ENCODE data around the gene AP5B1.

The AP5B1 gene

GRCh38 chr11:65780770-65781151, at the start of gene AP5B1:
Gene AP5B1, minus strand, starts transcription at chr11:65780976. Its CDS starts 385 bp downstream, at chr11:65780591.
- Histone ChIP-seq H3K27ac (peak within 1 kb of the TSS; percentile 98), H3K4me3 (ENCODE audit: low read depth in 1 of 2, low read length in 1 of 2) (peak within 1 kb of the TSS; percentile 76 to 94), H3K9me3 (no peaks in the 10 kb centered on the region), H3K36me3 (peaks cover 33% of the 10 kb centered on the region), H3K27me3 (peaks cover 23% of the 10 kb centered on the region), H3K4me1 (ENCODE audit: control insufficient read depth in 1 of 2, insufficient read depth in 1 of 2, low read depth in 1 of 2, low read length in 1 of 2) (peaks cover 50 to 51% of the 10 kb centered on the region in 2 experiments)
- TF ChIP-seq CTCF (IDR thresholded peaks at IDR 0.05), result no peak

- no peak overlapping the region for H3K27ac ChIP-seq
These were observed 48.7 kb upstream of the AP5B1 start for GRCh38 chr11:65829459-65829858.

GRCh38 chr11:65826984-65827735, 46.4 kb upstream of the AP5B1 start:
- H3K27me3 ChIP-seq, result peaks cover 10% of the 10 kb centered on the region
- TF ChIP-seq CTCF (IDR thresholded peaks at IDR 0.05), result no peak
- no peaks in the 10 kb centered on the region for H3K4me1 ChIP-seq (ENCODE audit: control insufficient read depth in 1 of 2, insufficient read depth in 1 of 2, low read depth in 1 of 2, low read length in 1 of 2)
- H3K4me3 ChIP-seq (ENCODE audit: low read depth in 1 of 2, low read length in 1 of 2), result no peak overlapping the region
- H3K9me3 ChIP-seq, result no peaks in the 10 kb centered on the region
- no peak overlapping the region for H3K27ac ChIP-seq
- H3K36me3 ChIP-seq, result no peaks in the 10 kb centered on the region

More at GRCh38 chr11:65829459-65829858, 48.7 kb upstream of the AP5B1 start:
- H3K9me3 ChIP-seq, result no peaks in the 10 kb centered on the region
- H3K36me3 ChIP-seq, result no peaks in the 10 kb centered on the region
- peaks cover 33% of the 10 kb centered on the region for H3K27me3 ChIP-seq
- TF ChIP-seq CTCF (IDR thresholded peaks at IDR 0.05), result no peak
- H3K4me3 ChIP-seq (ENCODE audit: low read depth in 1 of 2, low read length in 1 of 2), result no peak overlapping the region
- peaks cover 16% of the 10 kb centered on the region in 2 experiments for H3K4me1 ChIP-seq (ENCODE audit: control insufficient read depth in 1 of 2, insufficient read depth in 1 of 2, low read depth in 1 of 2, low read length in 1 of 2)

- no peak for TF ChIP-seq CTCF (IDR thresholded peaks at IDR 0.05)
- H3K4me1 ChIP-seq (ENCODE audit: control insufficient read depth in 1 of 2, insufficient read depth in 1 of 2, low read depth in 1 of 2, low read length in 1 of 2), result peaks cover 0 to 14% of the 10 kb centered on the region in 2 experiments
- H3K9me3 ChIP-seq, result no peaks in the 10 kb centered on the region
- no peak overlapping the region for H3K4me3 ChIP-seq (ENCODE audit: low read depth in 1 of 2, low read length in 1 of 2)
- no peaks in the 10 kb centered on the region for H3K36me3 ChIP-seq
- no peak overlapping the region for H3K27ac ChIP-seq
- H3K27me3 ChIP-seq, result no peaks in the 10 kb centered on the region
These were observed 42.2 kb upstream of the AP5B1 start for GRCh38 chr11:65822776-65823528.

GRCh38 chr11:65821107-65821506, 40.3 kb upstream of the AP5B1 start:
- TF ChIP-seq CTCF (IDR thresholded peaks at IDR 0.05), result no peak
- H3K9me3 ChIP-seq, result no peaks in the 10 kb centered on the region
- H3K4me1 ChIP-seq (ENCODE audit: control insufficient read depth in 1 of 2, insufficient read depth in 1 of 2, low read depth in 1 of 2, low read length in 1 of 2), result peaks cover 16 to 32% of the 10 kb centered on the region in 2 experiments
- H3K27ac ChIP-seq, result no peak overlapping the region
- no peaks in the 10 kb centered on the region for H3K36me3 ChIP-seq
- H3K4me3 ChIP-seq (ENCODE audit: low read depth in 1 of 2, low read length in 1 of 2), result no peak overlapping the region
- no peaks in the 10 kb centered on the region for H3K27me3 ChIP-seq

Measured in neutrophil (primary cell).